Measurements from ENCODE around the gene CEP170B. TPM values are rescaled to one million over a fixed set of nuclear protein-coding genes. Genes with fewer than 3 reads are reported as not detected.

CEP170B gene
- total and polyA plus RNA-seq, 12 donors = 2.4 to 29.4 (median 18.3) TPM

GRCh38 chr14:104919993-104920315 is 54.9 kb downstream of the CEP170B start:
- Histone ChIP-seq H3K27ac (no peak overlapping the region), H3K9me3 (replicated peaks in 1 of 3) (no peaks in the 10 kb centered on the region), H3K4me1 (replicated peaks in 1 of 2) (no peaks in the 10 kb centered on the region), H3K4me3 (no peak overlapping the region), H3K27me3 (no peaks in the 10 kb centered on the region), H3K36me3 (replicated peaks in 1 of 2) (no peaks in the 10 kb centered on the region)
- WGBS, 4 donors = 58 to 78% (median 61%) methylated on average over 3 of the region's 3 CpGs
- DNase-seq = no peak
- TF ChIP-seq CTCF (IDR thresholded peaks at IDR 0.05) (no peak), POLR2A (IDR thresholded peaks at IDR 0.05) (no peak)
- intact Hi-C loops (cut with DNase I) = no loop called here

DNA sequence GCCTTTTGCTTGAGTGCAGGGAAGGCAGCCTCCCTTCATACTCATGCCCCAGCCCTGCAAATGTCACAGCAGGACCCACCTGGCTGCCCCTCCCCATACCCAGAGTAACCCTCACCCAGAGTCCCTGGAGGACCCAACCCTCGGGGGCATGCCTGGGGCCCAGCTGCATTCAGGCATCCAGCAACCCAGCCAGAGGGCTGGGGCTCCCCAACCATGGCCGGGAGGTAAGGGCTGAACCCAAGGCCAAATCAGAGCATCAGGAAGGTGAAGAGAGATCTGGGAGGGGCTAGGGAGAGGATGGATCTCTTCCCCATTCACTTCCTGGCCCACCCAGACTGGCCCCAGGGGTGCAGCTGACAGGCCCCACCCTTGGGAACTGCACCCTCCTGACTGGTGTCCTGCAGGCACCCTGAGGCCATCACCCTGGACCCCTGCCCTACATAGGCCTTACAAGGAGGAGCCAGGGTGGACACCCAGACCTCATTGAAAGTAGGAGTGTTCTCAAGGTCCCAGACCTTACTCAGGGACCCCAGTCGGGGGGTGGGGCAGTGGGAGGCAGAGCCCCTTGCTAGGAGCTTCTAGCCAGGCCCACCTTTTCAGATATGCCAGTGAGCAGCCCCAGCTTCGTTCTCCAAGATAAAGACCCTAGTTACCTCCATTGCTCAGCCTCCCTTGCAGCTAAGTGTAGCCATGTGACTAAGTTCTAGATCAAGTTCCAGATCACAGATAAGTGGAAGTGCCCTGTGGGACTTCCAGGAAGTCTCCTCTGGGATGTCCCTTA is 58.8 kb downstream of the CEP170B start:
- TF ChIP-seq CTCF (IDR thresholded peaks at IDR 0.05) (no peak), POLR2A (IDR thresholded peaks at IDR 0.05) (no peak)
- no peaks in the 10 kb centered on the region for H3K4me1 ChIP-seq (replicated peaks in 1 of 2)
- WGBS, 4 donors = 64 to 95% (median 93%) methylated on average over 3 to 4 of the region's 4 CpGs
- H3K9me3 ChIP-seq (replicated peaks in 1 of 3) = no peaks in the 10 kb centered on the region
- intact Hi-C loops (cut with DNase I) = no loop called here
- H3K27me3 ChIP-seq = peaks cover 4% of the 10 kb centered on the region
- no peaks in the 10 kb centered on the region for H3K36me3 ChIP-seq (replicated peaks in 1 of 2)
- H3K4me3 ChIP-seq = no peak overlapping the region
- DNase-seq = no peak
- no peak overlapping the region for H3K27ac ChIP-seq

GRCh38 chr14:104924421-104925213 is 59.5 kb downstream of the CEP170B start, which contains the start of gene PLD4:
TSS of gene PLD4 (plus strand) at chr14:104924879. CDS start at chr14:104927141, 2,262 bp downstream.
- Histone ChIP-seq H3K36me3 (replicated peaks in 1 of 2) (no peaks in the 10 kb centered on the region), H3K9me3 (replicated peaks in 1 of 3) (no peaks in the 10 kb centered on the region), H3K4me1 (replicated peaks in 1 of 2) (no peaks in the 10 kb centered on the region), H3K27me3 (peaks cover 5% of the 10 kb centered on the region), H3K4me3 (no peak within 1 kb of the TSS), H3K27ac (no peak within 1 kb of the TSS)
- intact Hi-C loops (cut with DNase I) = no loop called here
- 72 to 79% (median 77%) methylated on average over 11 to 14 of the region's 14 CpGs for WGBS, 4 donors
- no peak for TF ChIP-seq CTCF (IDR thresholded peaks at IDR 0.05)
- TF ChIP-seq POLR2A (IDR thresholded peaks at IDR 0.05) = no peak
- DNase-seq = no peak

- H3K4me1 ChIP-seq (replicated peaks in 1 of 2) = no peaks in the 10 kb centered on the region
- H3K9me3 ChIP-seq (replicated peaks in 1 of 3) = no peaks in the 10 kb centered on the region
- WGBS, 4 donors = 68 to 83% (median 73%) methylated on average over 6 to 10 of the region's 10 CpGs; no CpG with 5 or more reads in 1 of the 4 donors
- intact Hi-C loops (cut with DNase I) = no loop called here
- H3K4me3 ChIP-seq = no peak overlapping the region
- peaks cover 5% of the 10 kb centered on the region for H3K27me3 ChIP-seq
- H3K36me3 ChIP-seq (replicated peaks in 1 of 2) = no peaks in the 10 kb centered on the region
- TF ChIP-seq POLR2A (IDR thresholded peaks at IDR 0.05) (no peak), CTCF (IDR thresholded peaks at IDR 0.05) (no peak)
- DNase-seq = no peak
- H3K27ac ChIP-seq = no peak overlapping the region
Observed at GRCh38 chr14:104925214-104925854, 60.3 kb downstream of the CEP170B start.
